ENCODE data around the gene DHRSX.

DNA sequence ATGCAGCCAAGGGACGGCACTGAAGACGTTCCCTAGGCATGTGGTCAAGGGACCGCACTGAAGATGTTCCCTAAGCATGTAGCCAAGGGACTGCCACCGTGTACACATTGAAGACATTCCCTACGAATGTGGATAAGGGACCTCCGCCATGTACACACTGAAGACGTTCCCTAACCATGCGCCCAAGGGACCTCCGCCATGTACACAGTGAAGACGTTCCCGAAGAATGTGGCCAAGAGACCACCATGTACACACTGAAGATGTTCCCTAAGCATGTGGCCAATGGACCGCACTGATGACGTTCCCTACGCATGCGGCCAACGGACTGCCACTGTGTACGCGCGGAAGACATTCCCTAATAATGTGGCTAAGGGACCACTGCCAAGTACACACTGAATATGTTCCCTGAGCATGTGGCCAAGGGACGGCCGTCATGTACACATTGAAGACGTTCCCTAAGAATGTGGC, 48.4 kb downstream of the DHRSX start:
- TF ChIP-seq, protein P1, sequence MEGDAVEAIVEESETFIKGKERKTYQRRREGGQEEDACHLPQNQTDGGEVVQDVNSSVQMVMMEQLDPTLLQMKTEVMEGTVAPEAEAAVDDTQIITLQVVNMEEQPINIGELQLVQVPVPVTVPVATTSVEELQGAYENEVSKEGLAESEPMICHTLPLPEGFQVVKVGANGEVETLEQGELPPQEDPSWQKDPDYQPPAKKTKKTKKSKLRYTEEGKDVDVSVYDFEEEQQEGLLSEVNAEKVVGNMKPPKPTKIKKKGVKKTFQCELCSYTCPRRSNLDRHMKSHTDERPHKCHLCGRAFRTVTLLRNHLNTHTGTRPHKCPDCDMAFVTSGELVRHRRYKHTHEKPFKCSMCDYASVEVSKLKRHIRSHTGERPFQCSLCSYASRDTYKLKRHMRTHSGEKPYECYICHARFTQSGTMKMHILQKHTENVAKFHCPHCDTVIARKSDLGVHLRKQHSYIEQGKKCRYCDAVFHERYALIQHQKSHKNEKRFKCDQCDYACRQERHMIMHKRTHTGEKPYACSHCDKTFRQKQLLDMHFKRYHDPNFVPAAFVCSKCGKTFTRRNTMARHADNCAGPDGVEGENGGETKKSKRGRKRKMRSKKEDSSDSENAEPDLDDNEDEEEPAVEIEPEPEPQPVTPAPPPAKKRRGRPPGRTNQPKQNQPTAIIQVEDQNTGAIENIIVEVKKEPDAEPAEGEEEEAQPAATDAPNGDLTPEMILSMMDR (conservative IDR thresholded peaks at IDR 0.05 in 1 of 2, IDR thresholded peaks at IDR 0.05 in 1 of 2; ENCODE audit: extremely low read depth in 1 of 2, insufficient read depth in 1 of 2, low read depth in 1 of 2, low read length in 2 of 2) = no peak
- no peak for TF ChIP-seq EZH2 (IDR thresholded peaks at IDR 0.05; ENCODE audit: borderline replicate concordance, low read length)
